HepG2 (cell line): ENCODE results near the gene NGRN. TPM values are rescaled to one million over a fixed set of nuclear protein-coding genes. Genes with fewer than 3 reads are reported as not detected.
"Not testable (repeated sequence)": the region's sequence is repeated elsewhere in the genome, so short reads cannot be mapped to it uniquely, and the experiment has no call there.

ENCODE experiments used
- ATAC-seq: fragments of 200-7000 bp; cut with Tn5 transposase; 3 replicates; pipeline ENCODE4 v1.9.1; 2020; ENCODE audit warnings: mild to moderate bottlenecking, moderate library complexity
- BruUV-seq: library from RNA; stranded (reverse); fragments of 400-500 nt; replicated peaks from 2 replicates; lab custom pipeline; 2021; lab: Mats Ljungman, UMichigan
- CTCF ChIA-PET: fragments of 300-600 bp; formaldehyde crosslinking; extraction: SDS; loops from one replicate; lab custom pipeline; 2021; ENCODE audit warnings: low total read pairs, inconsistent platforms, low intra/inter-chr PET ratio; lab: Yijun Ruan, JAX
- POLR2A ChIA-PET: fragments of 350-600 bp; sonication (Branson Sonifier 250); formaldehyde crosslinking; loops from one replicate; lab custom pipeline; 2020; ENCODE audit warnings: antibody characterized with exemption, inconsistent platforms; lab: Yijun Ruan, JAX
- DNase-seq: peaks from one replicate; pipeline ENCODE4 v3.0.0-alpha.2; 2015; ENCODE audit warnings: low spot score
- FAIRE-seq: peaks from 3 replicates; lab custom pipeline; 2011; peaks lifted over from hg19 to GRCh38; lab: Jason Lieb, UNC
- H2AFZ ChIP-seq: one replicate; pipeline ENCODE4 v1.6.1; 2011; ENCODE audit warnings: low read length, inconsistent platforms
- H3K27ac ChIP-seq: fragments of 300-600 bp; 3 replicates; pipeline ENCODE4 v1.8.0; 2011; ENCODE audit warnings: mixed run types, mild to moderate bottlenecking, mixed read lengths, low read length, inconsistent platforms; ENCODE audit not compliant: insufficient read depth; ENCODE audit errors: extremely low read length
- H3K27me3 ChIP-seq, 2 experiments: fragments of 200-600 bp in 1 of 2; 2 replicates in 1 of 2; 3 replicates in 1 of 2; pipeline versions ENCODE4 v1.6.0 to v1.8.0; 2011; ENCODE audit warnings: low read length in 2 of 2, mild to moderate bottlenecking in 2 of 2, moderate library complexity in 2 of 2, inconsistent platforms in 1 of 2; ENCODE audit not compliant: insufficient read depth in 2 of 2, control insufficient read depth in 1 of 2
- H3K36me3 ChIP-seq, 2 experiments: fragments of 200-600 bp in 1 of 2; replicated peaks in 1 of 2; 2 replicates in 1 of 2; 3 replicates in 1 of 2; pipeline versions ENCODE4 v1.5.1 to v1.8.0; 2011; ENCODE audit warnings: low read length in 2 of 2, inconsistent platforms in 1 of 2; ENCODE audit not compliant: insufficient read depth in 2 of 2, control insufficient read depth in 1 of 2
- H3K4me1 ChIP-seq: 2 replicates; pipeline ENCODE4 v1.5.1; 2012; ENCODE audit warnings: low read length, inconsistent platforms; ENCODE audit not compliant: insufficient read depth
- H3K4me2 ChIP-seq: 2 replicates; pipeline ENCODE4 v1.6.0; 2011; ENCODE audit warnings: low read depth, low read length, inconsistent platforms
- H3K4me3 ChIP-seq, 3 experiments: fragments of 200-600 bp in 1 of 3; sonication (generic), shearing (Covaris generic) in 1 of 3; replicated peaks in 1 of 3; 2 replicates each; pipeline ENCODE4 v1.5.1; 2011 to 2016; ENCODE audit warnings: low read length in 3 of 3, inconsistent platforms in 2 of 3, low read depth in 2 of 3, mild to moderate bottlenecking in 2 of 3, control low read depth in 1 of 3, mixed read lengths in 1 of 3; ENCODE audit not compliant: insufficient read depth in 1 of 3
- H3K79me2 ChIP-seq: one replicate; pipeline ENCODE4 v1.6.1; 2011; ENCODE audit warnings: low read length, inconsistent platforms; ENCODE audit not compliant: insufficient read depth
- H3K9ac ChIP-seq: 2 replicates; pipeline ENCODE4 v1.6.0; 2011; ENCODE audit warnings: mild to moderate bottlenecking, low read depth, low read length, inconsistent platforms; ENCODE audit not compliant: insufficient read depth
- H3K9me3 ChIP-seq: 2 replicates; pipeline ENCODE4 v1.5.1; 2012; ENCODE audit warnings: mild to moderate bottlenecking, low read length
- H4K20me1 ChIP-seq: 2 replicates; pipeline ENCODE4 v1.6.0; 2011; ENCODE audit warnings: inconsistent platforms, mild to moderate bottlenecking, low read length, moderate library complexity; ENCODE audit not compliant: insufficient read depth
- RAD51 ChIP-seq: fragments of 450-650 bp; IDR thresholded peaks from 2 replicates; pipeline ENCODE4 v1.6.1; 2016; ENCODE audit warnings: borderline replicate concordance
- ZFYVE20 ChIP-seq: sonication (generic); formaldehyde crosslinking; IDR thresholded peaks from 2 replicates; pipeline ENCODE4 v1.8.0; 2023; ENCODE audit warnings: low read depth, mild to moderate bottlenecking, moderate library complexity, missing genetic modification reagents, borderline replicate concordance
- WGBS: methylation state at CpG from one replicate; pipeline ENCODE4 v1.1.6; 2017; ENCODE audit warnings: low lambda C conversion rate; 5-methylcytosine and 5-hydroxymethylcytosine counted together
- in situ Hi-C: cut with HindIII; loops from 2 replicates; pipeline ENCODE4 v1.10.0; 2017; ENCODE audit warnings: low pct_unique_long_range_greater_than_20kb; ENCODE audit not compliant: extremely low pct_ligation_motif_present
- intact Hi-C: fragments of 100-400 bp; cut with micrococcal nuclease; formaldehyde crosslinking; loops from one replicate; pipeline ENCODE4 v1.10.0; 2022; ENCODE audit not compliant: unreplicated experiment
- polyA plus RNA-seq, 8 experiments: library from polyadenylated mRNA; depleted of rRNA in 3 of 8; stranded (reverse) in 7 of 8; unstranded in 1 of 8; fragments of >200 nt; fragmentation: Illumina TruSeq in 4 of 8; extraction: Trizol in 4 of 8; gene quantifications; 2 replicates each; pipeline versions ENCODE4 v1.2.1 to v1.2.3, GENCODE V29; 2011 to 2016; ENCODE audit warnings: low read depth in 4 of 8, missing spikeins in 1 of 8, mixed read lengths in 1 of 8; ENCODE audit not compliant: insufficient read depth in 1 of 8
- total RNA-seq, 5 experiments: library from RNA; depleted of rRNA; stranded (reverse); fragments of >200 nt; fragmentation: Illumina TruSeq; extraction: Trizol; gene quantifications; 2 replicates each; pipeline ENCODE4 v1.2.3, GENCODE V29; 2016; ENCODE audit warnings: low read depth in 1 of 5
- TF ChIP-seq, protein P1 (sequence below), 2 experiments: sonication (generic) in 1 of 2; formaldehyde crosslinking in 1 of 2; IDR thresholded peaks; 2 replicates each; pipeline versions ENCODE4 v1.5.1 to v1.6.1; 2011 to 2020; ENCODE audit warnings: borderline replicate concordance in 1 of 2, low read depth in 1 of 2, low read length in 1 of 2, mild to moderate bottlenecking in 1 of 2, missing genetic modification reagents in 1 of 2, moderate library complexity in 1 of 2

Gene NGRN
- total and polyA plus RNA-seq, 2 of the 13 experiments (the other 11 are each of a cell fraction or from before 2014, with no cell fraction given), result 39.8 to 63.7 TPM

DNA sequence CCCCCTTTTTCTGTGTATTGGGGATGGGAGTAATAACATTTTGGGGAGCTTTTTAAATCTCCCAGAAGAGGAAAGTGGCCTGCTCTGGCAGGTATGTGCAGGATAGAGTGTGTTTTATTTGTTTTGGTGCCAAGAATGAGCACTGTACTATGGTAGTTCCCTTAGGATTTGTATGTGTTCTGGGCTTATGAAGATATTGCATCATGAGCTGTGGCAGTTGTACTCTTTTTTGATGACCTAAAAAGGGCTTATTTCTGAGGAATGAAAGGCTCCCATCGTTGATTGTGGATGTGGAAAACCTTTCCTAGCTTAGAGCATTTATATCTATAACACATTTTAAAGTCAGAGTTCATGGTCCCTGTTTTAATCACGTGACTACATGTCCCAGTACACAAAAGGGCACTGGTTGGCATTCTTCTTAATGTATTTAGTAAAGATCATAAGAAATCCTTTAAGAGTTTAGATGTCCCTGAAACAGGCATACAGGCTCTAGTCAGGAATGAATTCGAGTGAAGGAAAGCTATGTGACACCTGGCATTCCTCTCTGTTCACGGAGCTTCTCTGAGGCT lies 30.9 kb downstream of the NGRN start:
- intact Hi-C loops, H2AFZ ChIP-seq, BruUV-seq: not testable (repeated sequence)

DNA sequence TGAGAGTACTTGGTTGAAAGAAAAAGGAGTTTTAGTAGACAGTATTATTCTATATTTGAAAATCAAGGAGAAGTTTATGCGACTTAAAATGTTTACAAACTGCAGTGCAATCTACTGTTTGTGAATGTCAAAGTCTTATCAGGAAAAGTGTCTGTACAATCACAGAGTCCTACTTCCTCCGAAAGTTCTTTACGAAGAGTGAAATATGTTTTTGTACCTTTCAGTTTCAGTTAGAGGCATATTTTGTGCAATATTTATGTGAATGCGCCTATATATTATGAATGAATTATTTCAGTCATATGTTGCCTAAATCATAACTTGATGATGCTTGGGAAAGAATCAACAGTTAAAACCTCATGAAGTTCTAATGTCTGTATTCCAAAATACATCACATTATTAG lies 31.5 kb downstream of the NGRN start:
- H3K9ac ChIP-seq, result no peak overlapping the region
- POLR2A ChIA-PET, result no interaction called here
- no peaks in the 10 kb centered on the region for H4K20me1 ChIP-seq
- DNase-seq (no peak), ATAC-seq (no peak), FAIRE-seq (no peak)
- no peaks in the 10 kb centered on the region for H3K79me2 ChIP-seq
- H3K27ac ChIP-seq, result no peak overlapping the region
- H2AFZ ChIP-seq, result no peak overlapping the region
- BruUV-seq, result no TSS peak
- H3K9me3 ChIP-seq, result no peaks in the 10 kb centered on the region
- peaks cover 24% of the 10 kb centered on the region for H3K4me1 ChIP-seq
- in situ Hi-C loops (no loop called here), intact Hi-C loops (no loop called here)
- 68% methylated on average over 4 of the region's 4 CpGs for WGBS
- no peaks in the 10 kb centered on the region for H3K27me3 ChIP-seq
- no peak overlapping the region for H3K4me2 ChIP-seq
- TF ChIP-seq ZFYVE20 (CRISPR knock-in tag), result no peak
- CTCF ChIA-PET, result no interaction called here
- H3K36me3 ChIP-seq, result no peaks in the 10 kb centered on the region
- no peak overlapping the region for H3K4me3 ChIP-seq

More for the DNA sequence above, 30.9 kb downstream of the NGRN start:
- TF ChIP-seq RAD51, result peak; percentile 82
- TF ChIP-seq, protein P1, sequence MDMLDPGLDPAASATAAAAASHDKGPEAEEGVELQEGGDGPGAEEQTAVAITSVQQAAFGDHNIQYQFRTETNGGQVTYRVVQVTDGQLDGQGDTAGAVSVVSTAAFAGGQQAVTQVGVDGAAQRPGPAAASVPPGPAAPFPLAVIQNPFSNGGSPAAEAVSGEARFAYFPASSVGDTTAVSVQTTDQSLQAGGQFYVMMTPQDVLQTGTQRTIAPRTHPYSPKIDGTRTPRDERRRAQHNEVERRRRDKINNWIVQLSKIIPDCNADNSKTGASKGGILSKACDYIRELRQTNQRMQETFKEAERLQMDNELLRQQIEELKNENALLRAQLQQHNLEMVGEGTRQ (IDR thresholded peaks at IDR 0.05; ENCODE audit: low read depth, low read length), result 0 out of 2 replicates have a peak, but pooled peaks have one; percentile 9
- TF ChIP-seq, protein P1 (CRISPR knock-in tag; IDR thresholded peaks at IDR 0.05; ENCODE audit: borderline replicate concordance), result not testable (repeated sequence)
- H3K79me2 ChIP-seq, ATAC-seq, H3K9me3 ChIP-seq, POLR2A ChIA-PET, H3K36me3 ChIP-seq, in situ Hi-C loops, H3K9ac ChIP-seq, H4K20me1 ChIP-seq, H3K27ac ChIP-seq, CTCF ChIA-PET, H3K27me3 ChIP-seq, H3K4me3 ChIP-seq, DNase-seq, H3K4me2 ChIP-seq, FAIRE-seq: not testable (repeated sequence)
- H3K4me1 ChIP-seq, result peaks cover 17% of the 10 kb centered on the region
- WGBS, result 22% methylated on average over 4 of the region's 4 CpGs
